HepG2 (cell line): Measurements from ENCODE around the gene TOE1. TPM values are rescaled to one million over a fixed set of nuclear protein-coding genes. Genes with fewer than 3 reads are reported as not detected.

ENCODE experiments used
- ATAD3A ChIP-seq: sonication (generic); formaldehyde crosslinking; IDR thresholded peaks from 2 replicates; pipeline ENCODE4 v1.4.0; 2020; ENCODE audit warnings: missing genetic modification reagents
- ATRX ChIP-seq: sonication (generic); formaldehyde crosslinking; IDR thresholded peaks from 2 replicates; pipeline ENCODE4 v1.4.0; 2020; ENCODE audit warnings: missing genetic modification reagents, borderline replicate concordance
- CAMTA2 ChIP-seq: sonication (generic); formaldehyde crosslinking; IDR thresholded peaks from 2 replicates; pipeline ENCODE4 v1.4.0; 2020; ENCODE audit warnings: mild to moderate bottlenecking, missing genetic modification reagents, borderline replicate concordance
- CEBPB ChIP-seq: IDR thresholded peaks from 2 replicates; pipeline ENCODE4 v1.6.1; 2011; ENCODE audit warnings: low read depth, low read length, improper control_type of control experiment, borderline replicate concordance
- CENPT ChIP-seq: sonication (generic); formaldehyde crosslinking; IDR thresholded peaks from 2 replicates; pipeline ENCODE4 v1.8.0; 2022; ENCODE audit warnings: low read depth, mild to moderate bottlenecking, moderate library complexity, missing genetic modification reagents
- ETV5 ChIP-seq: IDR thresholded peaks from 2 replicates; pipeline ENCODE4 v1.6.1; 2018; ENCODE audit warnings: missing biosample characterization, missing genetic modification reagents, inconsistent platforms, borderline replicate concordance
- FOXK2 ChIP-seq: fragments of 450-650 bp; IDR thresholded peaks from 2 replicates; pipeline ENCODE4 v1.6.1; 2016
- HNF4A ChIP-seq: sonication (generic); formaldehyde crosslinking; IDR thresholded peaks from 2 replicates; pipeline ENCODE4 v1.4.0; 2020; ENCODE audit warnings: missing genetic modification reagents
- KLF12 ChIP-seq: sonication (generic); formaldehyde crosslinking; IDR thresholded peaks from 2 replicates; pipeline ENCODE4 v1.4.0; 2020; ENCODE audit warnings: missing genetic modification reagents, borderline replicate concordance
- MAZ ChIP-seq, 2 experiments: sonication (generic) in 1 of 2; formaldehyde crosslinking in 1 of 2; IDR thresholded peaks; 2 replicates each; pipeline versions ENCODE4 v1.5.0 to v1.6.1; 2012 to 2020; ENCODE audit warnings: low read depth in 2 of 2, mild to moderate bottlenecking in 2 of 2, borderline replicate concordance in 1 of 2, improper control_type of control experiment in 1 of 2, low read length in 1 of 2, missing genetic modification reagents in 1 of 2, moderate library complexity in 1 of 2
- MYC ChIP-seq: sonication (generic); formaldehyde crosslinking; IDR thresholded peaks from 2 replicates; pipeline ENCODE4 v1.9.0; 2021; ENCODE audit warnings: missing genetic modification reagents, borderline replicate concordance
- NBN ChIP-seq: fragments of 450-650 bp; conservative IDR thresholded peaks from 2 replicates; pipeline ENCODE4 v1.6.1; 2017
- NFYC ChIP-seq: IDR thresholded peaks from 2 replicates; pipeline ENCODE4 v1.6.1; 2016; ENCODE audit warnings: missing genetic modification reagents, missing compliant biosample characterization
- NONO ChIP-seq, 2 experiments: fragments of 450-650 bp in 1 of 2; sonication (generic) in 1 of 2; formaldehyde crosslinking in 1 of 2; IDR thresholded peaks in 1 of 2; conservative IDR thresholded peaks in 1 of 2; 2 replicates each; pipeline versions ENCODE4 v1.6.1 to v1.8.0; 2017 to 2022; ENCODE audit warnings: mild to moderate bottlenecking in 1 of 2, missing genetic modification reagents in 1 of 2, moderate library complexity in 1 of 2
- SOX13 ChIP-seq, 3 experiments: fragments of 450-650 bp in 1 of 3; sonication (generic) in 1 of 3; formaldehyde crosslinking in 1 of 3; IDR thresholded peaks in 2 of 3; conservative IDR thresholded peaks in 1 of 3; 2 replicates each; pipeline versions ENCODE4 v1.5.0 to v1.6.1; 2016 to 2020; ENCODE audit warnings: antibody characterized with exemption in 1 of 3, mild to moderate bottlenecking in 1 of 3, missing compliant biosample characterization in 1 of 3, missing genetic modification reagents in 1 of 3, moderate library complexity in 1 of 3
- STAG1 ChIP-seq: sonication (generic); formaldehyde crosslinking; IDR thresholded peaks from 2 replicates; pipeline ENCODE4 v1.4.0; 2020; ENCODE audit warnings: missing genetic modification reagents
- SUZ12 ChIP-seq: fragments of 150-350 bp; IDR thresholded peaks from 2 replicates; pipeline ENCODE4 v1.6.1; 2014; ENCODE audit warnings: low read depth, low read length
- ZNF136 ChIP-seq: sonication (generic); formaldehyde crosslinking; IDR thresholded peaks from 2 replicates; pipeline ENCODE4 v1.8.1; 2022; ENCODE audit warnings: low read depth, mild to moderate bottlenecking, moderate library complexity, missing genetic modification reagents
- ZNF251 ChIP-seq: sonication (generic); formaldehyde crosslinking; IDR thresholded peaks from 2 replicates; pipeline ENCODE4 v1.9.0; 2021; ENCODE audit warnings: mild to moderate bottlenecking, missing genetic modification reagents
- ZNF446 ChIP-seq: sonication (generic); formaldehyde crosslinking; IDR thresholded peaks from 2 replicates; pipeline ENCODE4 v1.5.0; 2020; ENCODE audit warnings: mild to moderate bottlenecking, missing genetic modification reagents
- ZNF660 ChIP-seq: sonication (generic); formaldehyde crosslinking; IDR thresholded peaks from 2 replicates; pipeline ENCODE4 v1.5.1; 2020; ENCODE audit warnings: mild to moderate bottlenecking, low read depth, missing genetic modification reagents, borderline replicate concordance
- ZNF749 ChIP-seq: sonication (generic); formaldehyde crosslinking; IDR thresholded peaks from 2 replicates; pipeline ENCODE4 v1.8.0; 2022; ENCODE audit warnings: mild to moderate bottlenecking, missing genetic modification reagents, moderate library complexity, borderline replicate concordance
- ZNF773 ChIP-seq: sonication (generic); formaldehyde crosslinking; IDR thresholded peaks from 2 replicates; pipeline ENCODE4 v1.4.0; 2020; ENCODE audit warnings: missing genetic modification reagents, borderline replicate concordance
- ZXDC ChIP-seq: sonication (generic); formaldehyde crosslinking; IDR thresholded peaks from 2 replicates; pipeline ENCODE4 v1.5.0; 2020; ENCODE audit warnings: mild to moderate bottlenecking, missing genetic modification reagents
- polyA plus RNA-seq, 8 experiments: library from polyadenylated mRNA; depleted of rRNA in 3 of 8; stranded (reverse) in 7 of 8; unstranded in 1 of 8; fragments of >200 nt; fragmentation: Illumina TruSeq in 4 of 8; extraction: Trizol in 4 of 8; gene quantifications; 2 replicates each; pipeline versions ENCODE4 v1.2.1 to v1.2.3, GENCODE V29; 2011 to 2016; ENCODE audit warnings: low read depth in 4 of 8, missing spikeins in 1 of 8, mixed read lengths in 1 of 8; ENCODE audit not compliant: insufficient read depth in 1 of 8
- total RNA-seq, 5 experiments: library from RNA; depleted of rRNA; stranded (reverse); fragments of >200 nt; fragmentation: Illumina TruSeq; extraction: Trizol; gene quantifications; 2 replicates each; pipeline ENCODE4 v1.2.3, GENCODE V29; 2016; ENCODE audit warnings: low read depth in 1 of 5
- TF ChIP-seq, protein P1 (sequence below), 2 experiments: fragments of 450-650 bp in 1 of 2; sonication (generic) in 1 of 2; formaldehyde crosslinking; IDR thresholded peaks; 2 replicates each; pipeline versions ENCODE4 v1.5.0 to v1.8.0; 2020 to 2022; ENCODE audit warnings: mild to moderate bottlenecking in 1 of 2, missing genetic modification reagents in 1 of 2
- TF ChIP-seq, protein P2 (sequence below): sonication (generic); formaldehyde crosslinking; IDR thresholded peaks from 2 replicates; pipeline ENCODE4 v1.4.0; 2020; ENCODE audit warnings: missing genetic modification reagents

The TOE1 gene
- total and polyA plus RNA-seq, 2 of the 13 experiments (the other 11 are each of a cell fraction or from before 2014, with no cell fraction given), result 14.1 to 19.0 TPM

- peak; percentile 43; the same call in 1 of the 2 replicates for TF ChIP-seq SUZ12
- TF ChIP-seq ATRX, result no peak
- TF ChIP-seq ZXDC (CRISPR knock-in tag), result no peak
- TF ChIP-seq, protein P1, sequence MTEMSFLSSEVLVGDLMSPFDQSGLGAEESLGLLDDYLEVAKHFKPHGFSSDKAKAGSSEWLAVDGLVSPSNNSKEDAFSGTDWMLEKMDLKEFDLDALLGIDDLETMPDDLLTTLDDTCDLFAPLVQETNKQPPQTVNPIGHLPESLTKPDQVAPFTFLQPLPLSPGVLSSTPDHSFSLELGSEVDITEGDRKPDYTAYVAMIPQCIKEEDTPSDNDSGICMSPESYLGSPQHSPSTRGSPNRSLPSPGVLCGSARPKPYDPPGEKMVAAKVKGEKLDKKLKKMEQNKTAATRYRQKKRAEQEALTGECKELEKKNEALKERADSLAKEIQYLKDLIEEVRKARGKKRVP (CRISPR knock-in tag; IDR thresholded peaks at IDR 0.05), result no peak; a peak in 1 of 4 replicates
- no peak for TF ChIP-seq FOXK2
- no peak for TF ChIP-seq ZNF251 (CRISPR knock-in tag)
- peak; percentile 74 for TF ChIP-seq NFYC (CRISPR knock-in tag)
- no peak; the same call in 1 of the 2 replicates for TF ChIP-seq CAMTA2 (CRISPR knock-in tag)
- TF ChIP-seq MAZ (IDR thresholded peaks at IDR 0.05; ENCODE audit: borderline replicate concordance, low read depth, low read length), result no peak
- TF ChIP-seq MAZ (CRISPR knock-in tag; IDR thresholded peaks at IDR 0.05; ENCODE audit: low read depth), result peak; percentile 90
- TF ChIP-seq HNF4A (CRISPR knock-in tag), result peak; percentile 54; the same call in 1 of the 2 replicates
- peak; percentile 83 for TF ChIP-seq ETV5 (CRISPR knock-in tag)
- peak; percentile 91 for TF ChIP-seq CENPT (CRISPR knock-in tag)
- TF ChIP-seq ZNF136 (CRISPR knock-in tag), result peak; percentile 75; the same call in 1 of the 2 replicates
- no peak for TF ChIP-seq NBN
- no peak for TF ChIP-seq NONO (IDR thresholded peaks at IDR 0.05)
- peak; percentile 82 for TF ChIP-seq NONO (CRISPR knock-in tag; conservative IDR thresholded peaks at IDR 0.05)
- TF ChIP-seq CEBPB, result no peak
- no peak for TF ChIP-seq ATAD3A (CRISPR knock-in tag)
- TF ChIP-seq ZNF773 (CRISPR knock-in tag), result no peak
- no peak for TF ChIP-seq ZNF660 (CRISPR knock-in tag)
- no peak for TF ChIP-seq ZNF446 (CRISPR knock-in tag)
- TF ChIP-seq MYC (CRISPR knock-in tag), result peak; percentile 75
- TF ChIP-seq ZNF749 (CRISPR knock-in tag), result peak; percentile 85; the same call in 1 of the 2 replicates
- peak; percentile 11; the same call in 1 of the 2 replicates for TF ChIP-seq STAG1 (CRISPR knock-in tag)
- TF ChIP-seq, protein P2, sequence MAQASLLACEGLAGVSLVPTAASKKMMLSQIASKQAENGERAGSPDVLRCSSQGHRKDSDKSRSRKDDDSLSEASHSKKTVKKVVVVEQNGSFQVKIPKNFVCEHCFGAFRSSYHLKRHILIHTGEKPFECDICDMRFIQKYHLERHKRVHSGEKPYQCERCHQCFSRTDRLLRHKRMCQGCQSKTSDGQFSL (CRISPR knock-in tag), result no peak
- no peak for TF ChIP-seq SOX13 (IDR thresholded peaks at IDR 0.05)
- no peak for TF ChIP-seq SOX13 (CRISPR knock-in tag; conservative IDR thresholded peaks at IDR 0.05 in 1 of 2, IDR thresholded peaks at IDR 0.05 in 1 of 2)
- 0 out of 2 replicates have a peak, but pooled peaks have one; percentile 48 for TF ChIP-seq KLF12 (CRISPR knock-in tag)
Observed at GRCh38 chr1:45339789-45340558, at the start of gene TOE1, which contains the start of gene MUTYH (continued).
